ENCODE results near the gene TCAF1.

DNA sequence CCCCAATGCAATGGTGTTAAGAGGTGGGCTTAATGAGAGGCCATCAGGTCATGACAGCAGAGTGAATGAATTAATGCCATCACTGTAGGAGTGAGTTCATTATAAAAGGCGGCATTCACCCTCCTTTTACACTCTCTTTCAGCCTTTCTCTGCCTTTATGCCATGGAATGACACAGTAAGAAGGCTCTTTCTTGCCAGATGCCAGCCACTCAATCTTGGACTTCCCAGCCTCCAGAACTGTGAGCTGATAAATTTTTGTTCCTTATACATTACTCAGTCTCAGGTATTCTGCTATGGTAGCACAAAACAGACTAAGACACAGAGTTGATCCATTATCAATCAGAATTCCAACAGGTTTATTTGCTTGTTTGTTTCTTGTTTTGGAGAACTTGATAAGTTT lies 3.2 kb downstream of the TCAF1 start:
- TF ChIP-seq NR2F2 (IDR thresholded peaks at IDR 0.05) (no peak), RAD21 (IDR thresholded peaks at IDR 0.05) (no peak), SP1 (IDR thresholded peaks at IDR 0.05) (no peak), YY1 (IDR thresholded peaks at IDR 0.05) (no peak), GABPA (IDR thresholded peaks at IDR 0.05 in 1 of 2, conservative IDR thresholded peaks at IDR 0.05 in 1 of 2) (no peak), HNF4G (IDR thresholded peaks at IDR 0.05) (no peak)
- TF ChIP-seq, protein P1, sequence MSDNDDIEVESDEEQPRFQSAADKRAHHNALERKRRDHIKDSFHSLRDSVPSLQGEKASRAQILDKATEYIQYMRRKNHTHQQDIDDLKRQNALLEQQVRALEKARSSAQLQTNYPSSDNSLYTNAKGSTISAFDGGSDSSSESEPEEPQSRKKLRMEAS (IDR thresholded peaks at IDR 0.05): no peak
- TF ChIP-seq, protein P2, sequence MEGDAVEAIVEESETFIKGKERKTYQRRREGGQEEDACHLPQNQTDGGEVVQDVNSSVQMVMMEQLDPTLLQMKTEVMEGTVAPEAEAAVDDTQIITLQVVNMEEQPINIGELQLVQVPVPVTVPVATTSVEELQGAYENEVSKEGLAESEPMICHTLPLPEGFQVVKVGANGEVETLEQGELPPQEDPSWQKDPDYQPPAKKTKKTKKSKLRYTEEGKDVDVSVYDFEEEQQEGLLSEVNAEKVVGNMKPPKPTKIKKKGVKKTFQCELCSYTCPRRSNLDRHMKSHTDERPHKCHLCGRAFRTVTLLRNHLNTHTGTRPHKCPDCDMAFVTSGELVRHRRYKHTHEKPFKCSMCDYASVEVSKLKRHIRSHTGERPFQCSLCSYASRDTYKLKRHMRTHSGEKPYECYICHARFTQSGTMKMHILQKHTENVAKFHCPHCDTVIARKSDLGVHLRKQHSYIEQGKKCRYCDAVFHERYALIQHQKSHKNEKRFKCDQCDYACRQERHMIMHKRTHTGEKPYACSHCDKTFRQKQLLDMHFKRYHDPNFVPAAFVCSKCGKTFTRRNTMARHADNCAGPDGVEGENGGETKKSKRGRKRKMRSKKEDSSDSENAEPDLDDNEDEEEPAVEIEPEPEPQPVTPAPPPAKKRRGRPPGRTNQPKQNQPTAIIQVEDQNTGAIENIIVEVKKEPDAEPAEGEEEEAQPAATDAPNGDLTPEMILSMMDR (IDR thresholded peaks at IDR 0.05; ENCODE audit: low read depth, low read length, missing input control): no peak
- TF ChIP-seq, protein P3, sequence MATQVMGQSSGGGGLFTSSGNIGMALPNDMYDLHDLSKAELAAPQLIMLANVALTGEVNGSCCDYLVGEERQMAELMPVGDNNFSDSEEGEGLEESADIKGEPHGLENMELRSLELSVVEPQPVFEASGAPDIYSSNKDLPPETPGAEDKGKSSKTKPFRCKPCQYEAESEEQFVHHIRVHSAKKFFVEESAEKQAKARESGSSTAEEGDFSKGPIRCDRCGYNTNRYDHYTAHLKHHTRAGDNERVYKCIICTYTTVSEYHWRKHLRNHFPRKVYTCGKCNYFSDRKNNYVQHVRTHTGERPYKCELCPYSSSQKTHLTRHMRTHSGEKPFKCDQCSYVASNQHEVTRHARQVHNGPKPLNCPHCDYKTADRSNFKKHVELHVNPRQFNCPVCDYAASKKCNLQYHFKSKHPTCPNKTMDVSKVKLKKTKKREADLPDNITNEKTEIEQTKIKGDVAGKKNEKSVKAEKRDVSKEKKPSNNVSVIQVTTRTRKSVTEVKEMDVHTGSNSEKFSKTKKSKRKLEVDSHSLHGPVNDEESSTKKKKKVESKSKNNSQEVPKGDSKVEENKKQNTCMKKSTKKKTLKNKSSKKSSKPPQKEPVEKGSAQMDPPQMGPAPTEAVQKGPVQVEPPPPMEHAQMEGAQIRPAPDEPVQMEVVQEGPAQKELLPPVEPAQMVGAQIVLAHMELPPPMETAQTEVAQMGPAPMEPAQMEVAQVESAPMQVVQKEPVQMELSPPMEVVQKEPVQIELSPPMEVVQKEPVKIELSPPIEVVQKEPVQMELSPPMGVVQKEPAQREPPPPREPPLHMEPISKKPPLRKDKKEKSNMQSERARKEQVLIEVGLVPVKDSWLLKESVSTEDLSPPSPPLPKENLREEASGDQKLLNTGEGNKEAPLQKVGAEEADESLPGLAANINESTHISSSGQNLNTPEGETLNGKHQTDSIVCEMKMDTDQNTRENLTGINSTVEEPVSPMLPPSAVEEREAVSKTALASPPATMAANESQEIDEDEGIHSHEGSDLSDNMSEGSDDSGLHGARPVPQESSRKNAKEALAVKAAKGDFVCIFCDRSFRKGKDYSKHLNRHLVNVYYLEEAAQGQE (IDR thresholded peaks at IDR 0.05): no peak
- TF ChIP-seq, protein P4, sequence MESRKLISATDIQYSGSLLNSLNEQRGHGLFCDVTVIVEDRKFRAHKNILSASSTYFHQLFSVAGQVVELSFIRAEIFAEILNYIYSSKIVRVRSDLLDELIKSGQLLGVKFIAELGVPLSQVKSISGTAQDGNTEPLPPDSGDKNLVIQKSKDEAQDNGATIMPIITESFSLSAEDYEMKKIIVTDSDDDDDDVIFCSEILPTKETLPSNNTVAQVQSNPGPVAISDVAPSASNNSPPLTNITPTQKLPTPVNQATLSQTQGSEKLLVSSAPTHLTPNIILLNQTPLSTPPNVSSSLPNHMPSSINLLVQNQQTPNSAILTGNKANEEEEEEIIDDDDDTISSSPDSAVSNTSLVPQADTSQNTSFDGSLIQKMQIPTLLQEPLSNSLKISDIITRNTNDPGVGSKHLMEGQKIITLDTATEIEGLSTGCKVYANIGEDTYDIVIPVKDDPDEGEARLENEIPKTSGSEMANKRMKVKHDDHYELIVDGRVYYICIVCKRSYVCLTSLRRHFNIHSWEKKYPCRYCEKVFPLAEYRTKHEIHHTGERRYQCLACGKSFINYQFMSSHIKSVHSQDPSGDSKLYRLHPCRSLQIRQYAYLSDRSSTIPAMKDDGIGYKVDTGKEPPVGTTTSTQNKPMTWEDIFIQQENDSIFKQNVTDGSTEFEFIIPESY (IDR thresholded peaks at IDR 0.05): no peak

Measured in liver (tissue), 3 donors.